Measurements from ENCODE around the gene CCDC141.

The CCDC141 gene

DNA sequence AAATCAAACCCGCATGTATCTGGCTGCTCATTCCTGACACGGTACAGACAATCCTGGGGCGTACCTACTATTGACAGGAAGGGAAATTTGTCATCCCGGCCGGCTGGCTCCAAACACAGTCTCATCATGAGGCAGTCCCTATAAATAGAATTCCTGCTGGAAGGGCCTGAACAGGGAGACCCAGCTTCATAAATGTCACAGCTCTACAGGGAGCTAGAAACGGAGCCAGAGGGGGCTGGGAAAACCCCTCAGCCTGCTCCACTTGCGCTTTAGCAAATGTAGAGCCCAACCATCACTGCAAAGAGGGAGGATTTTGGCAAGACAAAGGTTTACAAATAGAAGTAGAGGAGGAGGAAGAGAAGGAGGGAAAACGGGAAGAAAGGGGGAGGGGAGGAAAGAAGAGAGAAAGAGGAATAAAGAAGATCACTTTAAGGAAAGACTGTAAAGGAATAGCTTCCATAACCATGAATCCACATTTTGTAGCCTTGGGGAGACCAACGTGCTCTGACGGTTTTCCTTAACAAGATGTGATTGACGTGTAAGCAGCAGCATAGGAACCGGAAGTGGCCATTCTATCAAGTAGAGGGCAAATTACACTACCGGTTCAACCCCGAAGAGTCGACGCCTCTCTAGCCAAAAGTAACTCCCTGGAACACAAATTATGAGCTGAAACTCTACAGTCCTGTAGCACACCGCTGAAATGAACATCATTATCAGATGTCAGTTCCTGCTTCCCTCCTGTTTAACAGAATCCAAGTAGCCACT, 185.9 kb downstream of the CCDC141 start:
- no peak for DNase-seq

DNA sequence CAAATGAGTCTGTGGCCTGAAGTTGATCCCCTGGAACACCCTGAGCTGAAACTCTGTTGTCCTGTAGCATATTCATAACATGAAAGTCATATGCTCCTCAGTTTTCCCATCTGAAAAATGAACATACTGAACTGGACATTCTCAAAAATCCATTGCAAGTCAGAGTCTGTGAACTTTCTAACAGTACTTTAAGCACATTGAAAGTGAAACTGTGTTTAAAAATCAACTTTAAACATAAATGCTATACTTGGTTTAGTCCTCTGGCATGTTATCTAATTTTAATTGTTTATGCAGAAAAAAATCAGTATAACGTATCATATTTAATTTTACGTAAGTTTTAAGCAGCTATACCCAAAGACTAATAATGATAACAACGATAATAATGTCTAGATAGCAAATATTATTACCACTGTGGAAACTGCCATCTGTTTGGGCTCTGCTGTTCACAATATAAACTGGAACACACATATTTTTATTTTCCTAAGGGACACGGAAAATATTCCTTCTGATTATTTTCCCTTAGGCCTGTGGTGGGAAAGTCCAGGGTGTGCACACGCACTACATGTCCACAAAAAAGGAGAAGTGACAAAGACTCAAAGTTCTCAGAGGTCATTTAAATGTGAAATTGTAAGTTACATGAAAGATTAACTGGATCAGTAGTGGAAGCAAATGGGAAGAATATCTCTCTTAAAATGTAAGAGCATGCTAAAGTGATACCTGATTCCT, 186.6 kb downstream of the CCDC141 start:
- DNase-seq, result no peak

DNA sequence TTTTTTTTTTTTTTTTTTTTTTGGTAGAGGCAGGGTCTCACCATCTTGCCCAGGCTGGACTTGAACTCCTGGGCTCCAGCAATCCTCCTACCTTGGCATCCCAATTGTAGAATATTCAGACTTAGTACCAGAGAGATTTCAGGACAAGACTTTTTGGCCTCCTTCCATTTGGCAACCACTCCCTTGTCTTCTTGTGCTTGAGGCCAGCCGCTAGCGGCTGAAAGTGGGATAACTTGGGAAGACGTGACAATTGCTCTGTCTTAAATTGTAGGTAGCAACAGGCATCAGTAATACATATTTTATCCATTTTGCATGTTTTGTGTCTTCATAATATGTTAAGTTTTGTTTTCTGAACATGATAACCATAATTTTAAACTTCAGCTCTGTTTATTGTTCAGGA, 189.4 kb downstream of the CCDC141 start:
- no peak for DNase-seq

DNA sequence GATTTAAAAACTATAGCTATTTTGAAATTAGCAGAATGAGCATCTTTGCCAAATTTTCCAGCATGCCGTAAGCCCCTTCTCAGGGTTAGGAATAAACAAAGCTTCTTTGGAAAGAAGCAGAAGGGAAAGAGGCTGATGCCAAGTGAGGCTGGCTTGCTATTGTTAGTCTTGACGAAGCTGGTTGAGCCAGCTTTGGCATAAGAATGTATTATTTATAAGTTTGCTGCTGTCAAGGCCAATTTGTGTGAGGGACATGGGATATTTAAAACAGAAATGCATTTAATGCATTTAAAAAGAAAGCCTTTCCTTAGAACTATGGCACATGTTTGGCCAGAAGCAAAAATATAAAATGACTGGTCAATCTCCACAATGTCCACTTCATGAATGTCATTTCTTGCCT, 190.2 kb downstream of the CCDC141 start:
- no peak for DNase-seq

DNA sequence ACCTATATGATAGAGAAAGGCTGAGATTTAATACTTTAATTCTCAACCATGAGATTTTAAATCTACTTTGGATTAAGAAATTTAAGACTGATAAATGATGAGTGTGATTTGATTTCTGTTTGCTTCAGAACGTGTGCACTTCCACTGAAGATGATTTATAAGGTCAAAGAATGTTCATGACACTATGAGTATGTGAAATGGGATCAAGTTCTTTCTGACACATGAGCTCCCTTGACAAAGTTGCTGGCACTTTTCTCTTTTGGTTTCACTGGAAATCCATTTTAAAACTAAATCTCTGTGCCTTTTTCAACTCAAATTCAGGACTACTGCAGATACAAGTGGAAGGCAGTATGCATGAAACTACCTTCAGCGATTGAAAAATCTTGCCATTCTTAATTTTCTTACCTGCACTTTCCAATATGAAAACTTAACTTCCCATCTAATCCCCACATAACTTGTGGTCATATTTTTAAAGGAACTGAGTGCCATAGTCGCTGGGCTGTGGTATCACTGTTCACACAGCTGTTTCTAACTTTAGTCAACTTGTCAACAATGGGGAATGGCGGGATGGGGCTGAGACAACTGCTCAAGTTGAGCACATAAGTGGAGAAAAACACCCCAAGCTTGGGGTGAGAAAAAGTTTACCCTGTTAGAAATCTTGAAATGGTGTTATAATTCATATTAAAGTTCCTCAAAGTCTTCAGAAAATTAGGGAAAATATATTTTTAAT, 190.9 kb downstream of the CCDC141 start:
- no peak for DNase-seq

DNA sequence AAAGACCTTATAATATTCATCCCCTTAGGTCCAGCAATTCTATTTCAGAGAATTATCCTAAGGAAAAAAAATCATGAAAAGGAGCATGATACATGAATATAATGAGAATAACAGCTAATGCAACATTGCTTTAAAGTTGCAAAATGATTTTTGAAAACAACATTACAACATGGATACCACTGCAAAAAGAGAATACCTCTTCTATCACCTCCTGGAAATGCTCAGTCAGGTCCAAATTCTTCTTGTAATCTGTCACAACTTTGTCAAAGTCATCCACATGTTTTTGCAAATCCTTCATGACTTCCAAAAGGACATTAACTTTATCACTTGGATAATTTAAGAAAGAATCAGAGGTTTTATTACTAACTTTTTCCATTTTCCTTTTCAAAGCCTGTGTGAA, 194.8 kb downstream of the CCDC141 start:
- no peak for DNase-seq

DNA sequence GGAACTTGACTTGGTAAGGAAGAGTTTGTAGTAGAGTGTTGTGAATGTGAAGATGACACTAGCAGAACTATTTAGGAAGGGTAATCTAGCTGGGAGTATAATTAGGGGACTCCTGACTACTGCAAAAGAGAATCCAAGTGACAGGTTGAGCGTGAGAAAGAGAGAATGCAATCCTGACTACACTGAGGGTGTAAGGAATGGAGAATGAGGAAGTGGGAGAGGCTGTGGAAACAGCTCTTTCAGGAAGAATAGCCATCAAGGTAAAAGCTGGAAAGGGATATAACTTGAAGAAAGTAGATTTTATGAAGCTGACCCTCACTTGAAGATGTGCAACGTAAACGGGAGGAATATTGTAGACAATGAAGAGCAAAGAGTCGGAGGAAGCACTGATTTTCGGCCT, 201.6 kb downstream of the CCDC141 start:
- DNase-seq, result no peak

DNA sequence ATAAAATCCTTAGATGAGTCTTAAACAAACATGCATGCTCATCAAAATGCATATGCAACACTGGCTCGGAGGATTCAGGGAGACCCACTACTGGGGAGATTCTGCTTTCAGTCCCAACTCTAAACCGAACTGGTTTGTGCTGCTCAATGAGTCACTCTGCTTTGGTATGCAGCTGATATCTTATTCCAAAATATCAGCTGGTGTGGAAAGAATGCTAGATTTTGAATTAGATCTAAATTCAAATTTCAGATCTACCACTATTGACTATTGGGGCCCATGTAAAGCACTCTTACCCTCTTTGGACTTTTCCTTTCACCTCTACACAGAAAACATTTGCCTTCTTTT, 203.5 kb downstream of the CCDC141 start:
- DNase-seq, result no peak

DNA sequence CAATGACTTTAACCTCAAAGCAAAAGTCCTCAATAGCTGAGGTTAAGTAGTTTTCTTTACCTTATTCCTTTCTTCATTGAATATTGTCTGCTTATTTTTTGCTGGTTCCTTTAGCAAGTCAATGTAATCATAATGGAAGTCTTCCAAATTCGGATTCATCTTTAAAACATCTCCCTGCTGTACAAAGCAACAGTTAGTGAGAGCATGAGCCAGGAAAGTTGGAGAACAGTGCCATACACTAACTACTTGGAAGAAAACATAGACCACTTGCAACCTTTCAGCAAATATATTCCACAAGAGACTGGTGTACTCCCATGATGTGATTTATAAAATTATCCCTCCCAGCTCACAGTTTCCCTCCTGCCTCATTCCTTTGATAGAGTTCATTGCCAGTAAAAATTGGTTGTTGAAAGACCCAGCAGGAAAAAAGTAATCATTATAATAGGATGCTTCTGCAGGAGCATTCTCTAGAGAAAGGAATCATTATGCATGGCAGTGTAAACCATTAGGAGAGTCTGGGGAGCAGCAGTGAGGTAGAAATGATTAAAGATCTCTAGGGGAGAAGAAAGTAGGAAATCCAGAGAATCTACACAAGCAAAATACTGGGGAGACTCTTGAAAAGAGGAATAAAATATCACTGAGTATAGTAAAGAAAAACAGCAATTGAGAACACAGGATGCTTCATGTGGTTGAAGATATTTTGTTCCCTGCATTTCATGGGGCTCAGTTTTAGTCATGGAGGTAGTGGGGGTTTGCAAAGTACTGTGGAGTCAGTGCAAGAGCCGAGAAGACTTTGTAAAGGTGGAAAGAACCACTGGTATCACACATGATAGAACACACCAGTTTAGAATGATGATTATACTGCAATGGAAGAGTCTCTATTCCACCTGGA, 204.1 kb downstream of the CCDC141 start:
- DNase-seq, result no peak

DNA sequence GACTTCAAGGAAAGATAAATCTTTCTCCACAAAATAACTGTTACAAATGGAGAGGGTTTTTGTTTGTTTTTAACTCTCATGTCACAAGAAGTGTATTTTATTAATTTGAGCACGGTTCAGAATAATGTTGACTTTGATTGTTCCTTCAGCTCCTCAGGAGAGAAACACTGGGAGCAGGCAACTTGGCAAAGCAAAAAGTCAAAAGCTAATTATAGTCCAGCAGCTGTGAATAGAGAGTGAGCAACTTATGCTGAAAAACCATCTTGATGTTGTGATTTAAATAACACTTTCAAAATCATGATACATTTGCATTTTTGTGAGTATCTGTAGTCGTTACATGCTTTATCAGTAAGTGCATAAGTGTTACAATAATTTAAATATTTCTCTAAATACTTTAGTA, 205.2 kb downstream of the CCDC141 start:
- no peak for DNase-seq

DNA sequence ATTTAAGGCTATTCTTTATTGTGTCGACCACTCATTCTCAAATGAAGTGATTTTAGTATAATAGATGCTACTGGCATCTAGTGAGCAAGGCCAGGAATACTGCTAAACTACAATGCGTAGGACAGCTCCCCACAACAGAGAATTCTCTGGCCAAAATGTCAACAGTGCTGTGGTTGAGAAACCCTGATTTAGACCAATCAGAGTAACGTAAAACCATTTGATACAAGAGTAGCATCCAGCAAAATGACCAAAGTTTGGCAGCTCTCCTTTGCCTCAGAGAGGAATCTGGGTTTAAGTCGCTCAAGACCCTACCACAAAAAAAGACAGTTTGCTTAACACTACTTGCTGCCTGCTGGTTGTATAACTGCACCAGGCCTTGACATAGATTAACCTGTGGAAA, 205.7 kb downstream of the CCDC141 start:
- no peak for DNase-seq

DNA sequence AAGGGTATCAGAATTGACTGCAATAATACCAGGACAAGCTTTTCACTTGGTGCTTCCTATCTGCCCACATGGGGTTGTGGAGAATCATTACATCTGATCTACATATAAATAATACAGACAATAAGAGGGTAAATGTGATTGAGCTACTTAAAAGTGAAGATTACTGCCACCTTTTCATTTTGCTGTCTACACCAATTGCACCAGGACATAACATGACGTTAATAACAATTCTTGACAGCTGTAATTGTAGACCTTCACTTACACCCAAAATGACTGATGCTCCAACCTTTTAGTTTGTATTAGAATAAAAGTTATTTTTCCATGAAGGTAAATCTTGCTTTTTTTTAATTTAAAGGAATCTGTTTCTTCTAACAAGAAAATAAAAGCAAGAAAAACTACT, 206.2 kb downstream of the CCDC141 start:
- no peak for DNase-seq

DNA sequence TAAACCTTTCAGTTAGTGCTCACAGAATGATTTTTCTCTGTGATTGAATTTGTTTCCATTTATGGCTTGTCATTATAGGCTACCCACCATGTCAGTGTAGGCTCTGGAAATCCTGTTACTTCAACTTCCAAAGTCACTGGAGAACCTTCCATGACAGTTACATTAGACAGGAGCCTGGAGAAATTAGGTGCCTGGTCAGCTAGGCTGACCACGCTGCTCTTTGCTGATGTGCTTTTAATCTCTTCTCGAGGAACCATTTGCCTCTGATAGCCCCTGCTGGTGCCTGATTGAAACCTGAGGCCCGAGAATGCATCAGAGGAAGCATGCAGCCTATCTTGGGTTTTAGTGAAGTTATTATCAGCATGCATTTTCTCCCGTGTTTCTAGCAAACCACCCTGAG, 213.1 kb downstream of the CCDC141 start:
- DNase-seq, result no peak

DNA sequence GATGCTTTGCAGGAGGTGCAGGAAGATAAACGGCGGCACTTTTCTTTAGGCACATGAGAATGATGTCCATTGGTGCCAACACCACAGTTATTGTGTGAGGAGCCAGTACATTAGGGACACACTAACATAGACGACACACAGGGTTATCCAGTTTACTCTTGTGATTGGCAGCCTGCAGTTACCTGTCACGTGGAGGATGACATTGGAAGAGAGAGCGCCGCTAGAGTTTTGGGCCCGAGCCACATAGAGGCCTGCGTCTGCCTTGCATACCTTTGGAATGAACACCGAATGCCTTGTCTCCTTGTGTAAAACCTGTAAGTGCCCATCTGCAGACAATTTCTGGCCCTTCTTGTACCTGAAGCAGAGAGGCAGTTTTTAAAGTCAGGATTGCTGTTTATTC, 215.9 kb downstream of the CCDC141 start:
- DNase-seq, result no peak

DNA sequence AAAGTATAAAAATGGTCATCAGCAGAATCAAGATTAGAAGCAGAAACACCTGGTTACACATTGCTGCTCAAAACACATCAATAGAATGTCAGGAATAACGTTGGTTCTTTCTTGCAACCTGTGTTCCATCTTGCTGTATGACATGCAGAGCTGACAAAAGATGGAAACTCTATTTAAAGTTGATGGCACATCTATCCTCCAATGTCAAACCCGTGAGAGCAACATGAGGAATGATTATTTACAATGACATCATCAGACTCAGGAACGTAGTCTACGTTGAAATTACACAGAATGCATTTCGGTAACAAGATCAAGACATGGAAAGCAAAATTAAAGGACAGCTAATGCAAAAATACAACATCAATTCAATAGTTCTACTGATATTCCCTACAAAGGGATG, 216.6 kb downstream of the CCDC141 start:
- no peak for DNase-seq

DNA sequence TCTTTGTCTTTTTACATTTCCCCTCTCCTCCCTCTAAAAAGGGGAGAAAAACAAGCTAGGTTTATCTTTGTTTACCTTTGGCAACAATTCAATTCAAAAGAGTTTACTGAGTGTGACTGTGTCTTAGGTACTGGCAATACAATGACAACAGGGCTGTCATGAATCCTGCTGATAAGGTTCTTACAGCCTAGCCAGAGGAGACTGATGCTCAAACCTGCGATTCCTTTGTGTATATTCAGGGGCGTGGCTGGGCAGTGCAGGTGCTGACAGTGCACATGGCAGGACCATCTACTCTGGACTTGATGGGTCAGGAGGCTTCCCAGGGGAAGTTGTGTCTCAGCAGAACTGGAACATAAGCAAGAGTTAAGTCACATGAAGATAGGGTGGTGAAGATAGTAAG, 219.5 kb downstream of the CCDC141 start:
- no peak for DNase-seq

DNA sequence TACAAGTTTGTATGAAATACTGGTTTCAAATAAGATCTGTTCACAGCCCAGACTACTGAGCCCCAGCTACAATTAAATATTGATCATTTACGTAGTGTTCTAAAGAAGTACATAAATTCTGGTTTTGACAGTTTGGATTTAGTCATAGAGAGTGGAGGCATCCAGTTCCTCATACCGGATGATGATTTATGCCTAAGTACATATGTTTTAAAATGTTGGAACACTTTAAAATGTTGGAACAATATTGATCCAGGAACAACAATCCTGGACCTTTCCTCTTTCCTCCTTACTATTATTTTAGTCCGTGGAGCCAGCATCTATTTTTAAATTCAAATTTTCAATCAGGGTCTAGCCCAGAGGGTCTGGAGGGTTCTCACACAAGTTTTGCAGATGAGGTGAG, 220.0 kb downstream of the CCDC141 start:
- DNase-seq, result no peak

DNA sequence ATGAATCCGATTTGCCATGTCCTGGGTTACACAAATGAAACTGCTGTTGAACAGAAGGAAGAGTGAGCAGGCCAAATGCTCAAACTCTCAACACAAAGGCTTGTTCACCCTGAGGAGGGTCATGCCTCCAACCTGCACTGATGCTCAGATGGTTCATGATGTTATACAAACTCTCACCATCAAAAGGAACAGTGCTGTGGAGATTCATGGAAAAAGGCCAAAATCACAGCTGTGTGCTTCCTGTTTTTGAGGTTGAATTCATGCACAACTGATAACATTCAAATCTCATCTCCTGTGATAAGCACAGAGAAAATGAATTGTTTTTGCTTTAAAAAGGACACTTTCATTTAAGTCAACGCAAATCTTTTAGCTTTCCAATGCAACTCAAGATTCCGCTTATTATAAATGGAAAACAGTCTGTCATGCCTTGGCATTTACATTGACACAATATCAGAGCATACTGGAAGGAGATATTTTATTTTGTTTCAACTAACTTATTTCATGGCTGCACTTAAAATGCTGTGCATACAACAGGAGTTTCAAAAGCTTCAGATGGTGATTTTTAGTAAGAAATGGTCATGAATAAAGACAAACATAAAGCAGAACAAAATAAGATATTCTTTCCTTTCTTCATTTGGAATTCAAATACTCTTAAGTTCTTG, 220.5 kb downstream of the CCDC141 start:
- DNase-seq, result no peak

DNA sequence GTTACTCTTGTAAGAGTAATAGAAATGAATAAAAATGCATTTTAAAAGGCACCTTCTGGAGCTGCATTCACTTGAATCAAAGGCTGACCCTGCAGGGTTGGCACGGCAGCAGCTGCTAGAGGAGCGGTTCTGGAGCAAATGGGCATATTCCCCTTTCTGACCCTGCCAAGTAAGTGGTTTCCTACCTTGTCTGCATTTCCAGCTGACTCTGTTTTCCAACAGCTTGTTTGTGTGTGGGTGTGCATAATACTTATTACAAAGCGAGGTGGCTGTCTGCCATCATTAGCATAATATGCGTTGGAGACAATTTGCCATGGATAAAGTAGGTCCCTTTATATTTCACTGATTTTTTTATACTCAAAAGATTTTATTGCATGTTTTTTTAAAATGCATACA, 221.5 kb downstream of the CCDC141 start:
- DNase-seq, result no peak

DNA sequence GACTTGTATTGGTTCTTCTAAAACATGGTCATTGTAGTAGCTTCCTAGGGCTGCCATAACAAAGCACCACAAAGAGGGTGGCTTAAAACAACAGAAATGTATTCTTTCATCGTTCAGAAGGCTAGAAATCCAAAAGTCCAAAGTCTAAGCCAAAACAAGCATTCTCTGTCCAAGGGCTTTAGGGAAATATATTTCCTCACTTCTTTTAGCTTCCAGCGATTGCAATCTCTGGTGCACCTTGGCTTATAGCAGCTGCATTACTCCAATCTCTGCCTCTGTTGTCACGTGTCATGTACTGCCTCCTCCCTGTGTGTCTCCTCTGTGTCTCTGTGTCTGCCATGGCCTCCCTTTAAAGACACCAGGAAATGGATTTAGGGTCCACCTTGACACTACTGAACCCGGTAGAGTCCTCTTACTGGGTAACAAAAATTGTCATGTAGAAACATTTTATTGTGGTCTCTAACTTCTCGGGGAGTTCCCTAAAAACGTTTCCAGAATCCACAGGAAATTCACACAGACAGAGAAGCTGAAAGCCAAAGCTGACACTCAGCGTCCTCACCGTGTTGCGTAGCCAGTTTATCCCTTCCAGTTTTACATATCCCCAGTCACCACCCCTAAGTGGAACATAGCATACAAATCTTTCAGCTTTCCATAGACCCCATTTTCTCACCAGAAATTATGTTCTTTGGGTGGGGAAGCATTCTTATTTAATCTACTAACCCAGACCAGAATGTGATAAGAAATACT, 222.0 kb downstream of the CCDC141 start:
- no peak for DNase-seq

DNA sequence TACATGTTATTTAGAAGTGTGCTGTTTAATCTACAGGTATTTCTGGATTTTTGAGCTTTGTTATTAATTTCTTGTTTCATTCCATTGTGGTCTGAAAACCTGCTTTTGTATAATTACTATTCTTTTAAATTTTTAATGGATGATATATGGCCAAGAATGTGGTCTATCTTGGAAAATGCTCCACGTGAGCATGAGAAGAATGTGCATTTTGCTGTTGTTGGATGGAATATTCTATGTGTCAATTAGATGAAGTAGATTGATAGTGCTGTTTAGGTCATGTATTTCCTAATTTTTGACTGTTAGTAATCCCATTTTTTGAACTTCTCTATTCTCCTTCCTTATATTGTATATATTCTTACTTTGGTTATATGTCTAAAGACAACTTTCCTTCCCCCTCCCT, 222.8 kb downstream of the CCDC141 start:
- no peak for DNase-seq

DNA sequence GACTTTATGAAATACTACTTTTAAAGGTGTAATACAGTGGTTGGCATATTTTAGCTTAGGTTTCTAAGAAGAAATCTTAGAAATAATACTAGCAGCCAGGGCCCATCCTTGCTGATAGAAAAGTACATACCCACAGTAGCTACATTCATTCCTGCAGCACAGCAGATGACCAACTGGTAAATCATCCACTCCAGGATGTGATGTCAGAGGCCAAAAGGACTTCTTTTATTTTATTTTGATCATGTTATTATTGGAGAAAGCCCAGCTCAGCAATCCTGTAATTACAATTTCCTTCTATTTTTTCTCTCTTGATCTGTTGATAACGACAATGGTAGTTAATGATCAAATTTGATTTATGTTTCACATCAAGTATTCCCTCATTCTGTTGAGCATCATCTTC, 224.8 kb downstream of the CCDC141 start:
- DNase-seq, result no peak

Measured in NCI-H1105 treated with DMSO at 0.1 percent for 48 hours (cell line).